Esophagus squamous epithelium (tissue), 5 donors: ENCODE results near the gene RTEL1. TPM values are rescaled to one million over a fixed set of nuclear protein-coding genes. Genes with fewer than 3 reads are reported as not detected.

ENCODE experiments used
- DNase-seq: peaks from one replicate; lab custom pipeline; 2025; lab: John Stamatoyannopoulos, UW
- H3K27ac ChIP-seq, 4 donors: fragments of 200-600 bp; sonication (generic); one replicate each; pipeline ENCODE4 v1.5.1; 2016 to 2019; ENCODE audit warnings: mild to moderate bottlenecking in 1 of 4
- H3K27me3 ChIP-seq, 4 donors: fragments of 200-600 bp; sonication (generic); 1 replicate in 3 of 4; 2 replicates in 1 of 4; pipeline versions ENCODE4 v1.5.1 to v1.6.0; 2017 to 2021; ENCODE audit warnings: antibody characterized with exemption in 1 of 4
- H3K36me3 ChIP-seq, 3 donors: fragments of 200-600 bp; sonication (generic); one replicate each; pipeline ENCODE4 v1.5.1; 2016 to 2019
- H3K4me1 ChIP-seq, 3 donors: fragments of 200-600 bp; sonication (generic); one replicate each; pipeline ENCODE4 v1.5.1; 2017 to 2019
- H3K4me3 ChIP-seq, 4 donors: fragments of 200-600 bp; sonication (generic); 1 replicate in 3 of 4; 2 replicates in 1 of 4; pipeline ENCODE4 v1.5.1; 2016 to 2019; ENCODE audit warnings: mild to moderate bottlenecking in 2 of 4, moderate library complexity in 1 of 4
- H3K9me3 ChIP-seq, 3 donors: fragments of 200-600 bp; sonication (generic); one replicate each; pipeline ENCODE4 v1.5.1; 2016 to 2019
- CTCF ChIP-seq, 6 experiments: fragments of 450-650 bp in 4 of 6; fragments of 200-600 bp in 2 of 6; sonication (generic) in 2 of 6; IDR thresholded peaks; one replicate each; pipeline ENCODE4 v1.5.1; 2016 to 2019; ENCODE audit warnings: antibody characterized with exemption in 6 of 6, mild to moderate bottlenecking in 4 of 6, moderate library complexity in 4 of 6
- POLR2A ChIP-seq, 4 donors: fragments of 450-650 bp; IDR thresholded peaks; one replicate each; pipeline ENCODE4 v1.6.1; 2017; ENCODE audit warnings: antibody characterized with exemption in 4 of 4, mild to moderate bottlenecking in 4 of 4, moderate library complexity in 3 of 4
- WGBS, 2 donors: methylation state at CpG; one replicate each; pipeline ENCODE4 v1.1.5; 2018; 5-methylcytosine and 5-hydroxymethylcytosine counted together
- intact Hi-C: fragments of 100-400 bp; cut with DNase I; formaldehyde crosslinking; loops from one replicate; pipeline ENCODE4 v1.15.0; 2022
- small RNA-seq, 4 donors: library from RNA; depleted of rRNA; stranded (forward); fragments of <200 nt; gene quantifications; one replicate each; pipeline ENCODE3, GENCODE V24; 2016
- total RNA-seq, 4 donors: library from RNA; depleted of rRNA; stranded (reverse); fragments of >200 nt; gene quantifications; one replicate each; pipeline ENCODE4 v1.1.0, GENCODE V29; 2016
- donor health status: DM: yes; HTN: yes; CAD: no.

Gene RTEL1
- total RNA-seq, 4 donors from 2014 or later, result 6.4 to 22.7 (median 12.8) TPM

GRCh38 chr20:63744574-63745423 lies 86.7 kb downstream of the RTEL1 start:
- TF ChIP-seq CTCF (IDR thresholded peaks at IDR 0.05), result no peak
- no peak for TF ChIP-seq POLR2A (IDR thresholded peaks at IDR 0.05)
- Histone ChIP-seq H3K36me3 (peaks cover 4 to 39% (median 15%) of the 10 kb centered on the region in 3 donors), H3K4me1 (peaks cover 12 to 29% (median 13%) of the 10 kb centered on the region in 3 donors), H3K4me3 (no peak overlapping the region), H3K27ac (no peak overlapping the region), H3K9me3 (no peaks in the 10 kb centered on the region), H3K27me3 (no peaks in the 10 kb centered on the region)
- intact Hi-C loops, result no loop called here
- DNase-seq, result no peak
- WGBS, 2 donors, result 64 to 71% methylated on average over 16 to 17 of the region's 25 CpGs

DNA sequence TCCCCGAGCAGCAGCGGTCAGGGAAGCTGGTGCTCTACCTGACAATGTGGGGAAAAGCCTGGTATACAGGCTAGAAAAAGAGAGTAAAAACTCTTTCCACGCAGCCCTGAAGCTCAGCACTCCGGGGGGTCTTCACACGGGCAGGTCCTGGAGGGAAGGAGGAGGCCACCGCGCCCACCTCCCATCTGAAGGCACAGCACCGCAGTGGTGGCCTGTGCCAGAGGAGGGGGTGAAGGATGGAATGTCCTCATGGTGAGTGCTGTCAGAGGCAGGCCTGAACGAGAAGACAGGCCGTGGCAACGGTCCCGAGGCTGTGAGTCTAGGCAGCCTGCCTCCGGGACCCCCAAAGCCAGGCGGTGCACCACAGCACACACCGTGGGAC lies 87.3 kb downstream of the RTEL1 start:
- TF ChIP-seq CTCF (IDR thresholded peaks at IDR 0.05), result no peak
- TF ChIP-seq POLR2A (IDR thresholded peaks at IDR 0.05), result no peak
- no peak overlapping the region for H3K4me3 ChIP-seq
- H3K4me1 ChIP-seq, result peaks cover 12 to 27% (median 13%) of the 10 kb centered on the region in 3 donors
- intact Hi-C loops, result no loop called here
- H3K9me3 ChIP-seq, result no peaks in the 10 kb centered on the region
- H3K27ac ChIP-seq, result no peak overlapping the region
- DNase-seq, result no peak
- 49 to 55% methylated on average over 5 to 8 of the region's 15 CpGs for WGBS, 2 donors
- H3K27me3 ChIP-seq, result no peaks in the 10 kb centered on the region
- peaks cover 4 to 39% (median 15%) of the 10 kb centered on the region in 3 donors for H3K36me3 ChIP-seq

Small RNA genes lying within 50 kb of the gene (small RNA-seq; reads per million reads assigned to genes)
- gene LIME1 (0 reads per million in 4 donors), gene TNFRSF6B (0 reads per million in 4 donors)

Other genes with a start within 250 kb of the RTEL1 start
- gene KCNQ2, start 185.7 kb upstream of the RTEL1 start, total RNA-seq, result not detected
- 1 to 10 TPM in 3 of 4 donors, under 1 TPM in 1; 0.44 to 3.1 (median 1.9) TPM for gene EEF1A2, start 159.2 kb upstream of the RTEL1 start, total RNA-seq
- 100 to 1,000 TPM; 142 to 613 (median 338) TPM for gene PPDPF, start 137.5 kb upstream of the RTEL1 start, total RNA-seq
- gene PTK6, start 120.9 kb upstream of the RTEL1 start, total RNA-seq, result 100 to 1,000 TPM in 1 of 4 donors, 10 to 100 TPM in 3; 40.8 to 133 (median 49.7) TPM
- not detected for gene SRMS, start 110.6 kb upstream of the RTEL1 start, total RNA-seq
- gene FNDC11, start 104.2 kb upstream of the RTEL1 start, total RNA-seq, result under 1 TPM in 1 of 4 donors, not detected in 3; under 0.01 TPM
- 10 to 100 TPM; 23.7 to 37.6 (median 31.2) TPM for gene HELZ2, start 84.1 kb upstream of the RTEL1 start, total RNA-seq
- 10 to 100 TPM in 3 of 4 donors, 1 to 10 TPM in 1; 7.2 to 12.0 (median 11.0) TPM for gene GMEB2, start 31.2 kb upstream of the RTEL1 start, total RNA-seq
- gene STMN3, start 4.9 kb upstream of the RTEL1 start, total RNA-seq, result 1 to 10 TPM; 1.9 to 8.4 (median 4.5) TPM
- 10 to 100 TPM in 3 of 4 donors, 1 to 10 TPM in 1; 2.5 to 15.2 (median 10.6) TPM for gene TNFRSF6B, start 38.3 kb downstream of the RTEL1 start, total RNA-seq
- gene ARFRP1, start 49.7 kb downstream of the RTEL1 start, total RNA-seq, result 10 to 100 TPM; 30.4 to 45.5 (median 37.0) TPM
- 10 to 100 TPM; 25.4 to 31.9 (median 28.3) TPM for gene ZGPAT, start 49.7 kb downstream of the RTEL1 start, total RNA-seq
- 10 to 100 TPM; 10.9 to 22.3 (median 14.4) TPM for gene LIME1, start 78.4 kb downstream of the RTEL1 start, total RNA-seq
- gene SLC2A4RG, start 81.5 kb downstream of the RTEL1 start, total RNA-seq, result 10 to 100 TPM; 37.0 to 55.5 (median 50.2) TPM
- gene ZBTB46, start 173.0 kb downstream of the RTEL1 start, total RNA-seq, result 1 to 10 TPM in 3 of 4 donors, under 1 TPM in 1; 0.79 to 4.2 (median 2.0) TPM
- gene ABHD16B, start 203.2 kb downstream of the RTEL1 start, total RNA-seq, result not detected
- gene TPD52L2, start 207.0 kb downstream of the RTEL1 start, total RNA-seq, result 100 to 1,000 TPM in 3 of 4 donors, 10 to 100 TPM in 1; 97.1 to 124 (median 116) TPM
- 10 to 100 TPM; 58.7 to 89.5 (median 75.4) TPM for gene DNAJC5, start 236.8 kb downstream of the RTEL1 start, total RNA-seq